Esophagus squamous epithelium (tissue), 5 donors: Measurements from ENCODE around the gene PAK1IP1. TPM values are rescaled to one million over a fixed set of nuclear protein-coding genes. Genes with fewer than 3 reads are reported as not detected.
"Not testable (repeated sequence)": the region's sequence is repeated elsewhere in the genome, so short reads cannot be mapped to it uniquely, and the experiment has no call there.

Source experiments
- DNase-seq: peaks from one replicate; lab custom pipeline; 2025; lab: John Stamatoyannopoulos, UW
- H3K27ac ChIP-seq, 4 donors: fragments of 200-600 bp; sonication (generic); one replicate each; pipeline ENCODE4 v1.5.1; 2016 to 2019; ENCODE audit warnings: mild to moderate bottlenecking in 1 of 4
- H3K27me3 ChIP-seq, 4 donors: fragments of 200-600 bp; sonication (generic); 1 replicate in 3 of 4; 2 replicates in 1 of 4; pipeline versions ENCODE4 v1.5.1 to v1.6.0; 2017 to 2021; ENCODE audit warnings: antibody characterized with exemption in 1 of 4
- H3K36me3 ChIP-seq, 3 donors: fragments of 200-600 bp; sonication (generic); one replicate each; pipeline ENCODE4 v1.5.1; 2016 to 2019
- H3K4me1 ChIP-seq, 3 donors: fragments of 200-600 bp; sonication (generic); one replicate each; pipeline ENCODE4 v1.5.1; 2017 to 2019
- H3K4me3 ChIP-seq, 4 donors: fragments of 200-600 bp; sonication (generic); 1 replicate in 3 of 4; 2 replicates in 1 of 4; pipeline ENCODE4 v1.5.1; 2016 to 2019; ENCODE audit warnings: mild to moderate bottlenecking in 2 of 4, moderate library complexity in 1 of 4
- H3K9me3 ChIP-seq, 3 donors: fragments of 200-600 bp; sonication (generic); one replicate each; pipeline ENCODE4 v1.5.1; 2016 to 2019
- CTCF ChIP-seq, 6 experiments: fragments of 450-650 bp in 4 of 6; fragments of 200-600 bp in 2 of 6; sonication (generic) in 2 of 6; IDR thresholded peaks; one replicate each; pipeline ENCODE4 v1.5.1; 2016 to 2019; ENCODE audit warnings: antibody characterized with exemption in 6 of 6, mild to moderate bottlenecking in 4 of 6, moderate library complexity in 4 of 6
- POLR2A ChIP-seq, 4 donors: fragments of 450-650 bp; IDR thresholded peaks; one replicate each; pipeline ENCODE4 v1.6.1; 2017; ENCODE audit warnings: antibody characterized with exemption in 4 of 4, mild to moderate bottlenecking in 4 of 4, moderate library complexity in 3 of 4
- WGBS, 2 donors: methylation state at CpG; one replicate each; pipeline ENCODE4 v1.1.5; 2018; 5-methylcytosine and 5-hydroxymethylcytosine counted together
- intact Hi-C: fragments of 100-400 bp; cut with DNase I; formaldehyde crosslinking; loops from one replicate; pipeline ENCODE4 v1.15.0; 2022
- total RNA-seq, 4 donors: library from RNA; depleted of rRNA; stranded (reverse); fragments of >200 nt; gene quantifications; one replicate each; pipeline ENCODE4 v1.1.0, GENCODE V29; 2016
- donor health status: DM: yes; HTN: yes; CAD: no.

PAK1IP1 gene
- total RNA-seq, 4 donors from 2014 or later = 11.4 to 23.6 (median 19.4) TPM

GRCh38 chr6:10662207-10662606 lies 32.6 kb upstream of the PAK1IP1 start:
- DNase-seq = no peak
- Histone ChIP-seq H3K27ac (no peak overlapping the region), H3K27me3 (peaks cover 0 to 7% (median 0%) of the 10 kb centered on the region in 4 donors), H3K4me1 (no peaks in the 10 kb centered on the region), H3K9me3 (no peaks in the 10 kb centered on the region), H3K4me3 (no peak overlapping the region), H3K36me3 (no peaks in the 10 kb centered on the region)
- intact Hi-C loops = no loop called here
- no peak for TF ChIP-seq CTCF (IDR thresholded peaks at IDR 0.05)
- TF ChIP-seq POLR2A (IDR thresholded peaks at IDR 0.05) = no peak
- 93 to 94% methylated on average over 6 to 8 of the region's 8 CpGs for WGBS, 2 donors

GRCh38 chr6:10662742-10663141 lies 32.0 kb upstream of the PAK1IP1 start:
- Histone ChIP-seq H3K4me3 (no peak overlapping the region), H3K36me3 (no peaks in the 10 kb centered on the region), H3K27me3 (peaks cover 0 to 7% (median 0%) of the 10 kb centered on the region in 4 donors), H3K9me3 (no peaks in the 10 kb centered on the region), H3K4me1 (no peaks in the 10 kb centered on the region), H3K27ac (no peak overlapping the region)
- intact Hi-C loops = no loop called here
- TF ChIP-seq POLR2A (IDR thresholded peaks at IDR 0.05) = no peak
- TF ChIP-seq CTCF (IDR thresholded peaks at IDR 0.05) = no peak
- WGBS, 2 donors = 88 to 94% methylated on average over 2 of the region's 2 CpGs
- no peak for DNase-seq

- H3K27ac ChIP-seq, H3K4me1 ChIP-seq, intact Hi-C loops, H3K9me3 ChIP-seq, H3K4me3 ChIP-seq, H3K36me3 ChIP-seq, DNase-seq, H3K27me3 ChIP-seq: not testable (repeated sequence)
- WGBS, 2 donors = 43 to 50% methylated on average over 1 of the region's 1 CpG
Measured at GRCh38 chr6:10665595-10665994, 29.2 kb upstream of the PAK1IP1 start.

- DNase-seq = no peak
- 73 to 85% methylated on average over 2 to 5 of the region's 6 CpGs for WGBS, 2 donors
Measured at GRCh38 chr6:10668126-10668917, 26.4 kb upstream of the PAK1IP1 start.

GRCh38 chr6:10676403-10676802 lies 18.4 kb upstream of the PAK1IP1 start:
- 93 to 95% methylated on average over 7 of the region's 7 CpGs for whole genome bisulfite sequencing, 2 donors
- TF ChIP-seq CTCF (IDR thresholded peaks at IDR 0.05) (no peak), POLR2A (IDR thresholded peaks at IDR 0.05) (no peak)

More at GRCh38 chr6:10668126-10668917, 26.4 kb upstream of the PAK1IP1 start:
- H3K4me3 ChIP-seq = no peak overlapping the region
- no peaks in the 10 kb centered on the region for H3K4me1 ChIP-seq
- no peaks in the 10 kb centered on the region for H3K36me3 ChIP-seq
- no peaks in the 10 kb centered on the region for H3K9me3 ChIP-seq
- no peak for TF ChIP-seq POLR2A (IDR thresholded peaks at IDR 0.05)
- TF ChIP-seq CTCF (IDR thresholded peaks at IDR 0.05) = no peak
- H3K27ac ChIP-seq = no peak overlapping the region
- H3K27me3 ChIP-seq = peaks cover 0 to 10% (median 0%) of the 10 kb centered on the region in 4 donors
- intact Hi-C loops = no loop called here

More at GRCh38 chr6:10676403-10676802, 18.4 kb upstream of the PAK1IP1 start:
- Histone ChIP-seq H3K36me3 (no peaks in the 10 kb centered on the region), H3K27me3 (no peaks in the 10 kb centered on the region), H3K4me1 (no peaks in the 10 kb centered on the region), H3K9me3 (no peaks in the 10 kb centered on the region), H3K27ac (no peak overlapping the region), H3K4me3 (no peak overlapping the region)
- intact Hi-C loops = no loop called here
- no peak for DNase-seq
